ENCODE data around the gene PSMD6. TPM values are rescaled to one million over a fixed set of nuclear protein-coding genes. Genes with fewer than 3 reads are reported as not detected.

PSMD6 gene
- total RNA-seq, 1 experiment from 2014 or later, result 78.7 TPM

GRCh38 chr3:64048631-64049061 lies 25.4 kb upstream of the PSMD6 start (continued):
- no peak for TF ChIP-seq ZNF274 (IDR thresholded peaks at IDR 0.05; ENCODE audit: low read depth, low read length)

- no peaks in the 10 kb centered on the region for H3K4me1 ChIP-seq (ENCODE audit: control insufficient read depth in 1 of 2, insufficient read depth in 2 of 2, low read length in 2 of 2)
- no peaks in the 10 kb centered on the region for H3K9me3 ChIP-seq (ENCODE audit: control insufficient read depth in 1 of 2, insufficient read depth in 1 of 2, low read depth in 1 of 2, low read length in 2 of 2)
- H3K27me3 ChIP-seq (ENCODE audit: insufficient read depth, low read length), result peaks cover 48% of the 10 kb centered on the region
- H4K20me1 ChIP-seq (ENCODE audit: insufficient read depth), result no peaks in the 10 kb centered on the region
- H3K4me3 ChIP-seq (replicated peaks in 1 of 2; ENCODE audit: low read depth in 1 of 2, low read length in 2 of 2), result no peak overlapping the region
- CTCF ChIA-PET, result no interaction called here
- no peaks in the 10 kb centered on the region for H3K79me2 ChIP-seq (ENCODE audit: insufficient read depth, low read length)
- H3K36me3 ChIP-seq (ENCODE audit: control insufficient read depth in 1 of 2, insufficient read depth in 2 of 2, low read length in 2 of 2), result no peaks in the 10 kb centered on the region
- H3K4me2 ChIP-seq (ENCODE audit: low read length), result no peak overlapping the region
- no peak overlapping the region for H3K27ac ChIP-seq (ENCODE audit: low read depth, low read length)
- no TSS peak for BruUV-seq (replicated peaks)
- no peak for TF ChIP-seq ZNF274 (IDR thresholded peaks at IDR 0.05; ENCODE audit: low read depth, low read length)
- TF ChIP-seq REST (IDR thresholded peaks at IDR 0.05; ENCODE audit: low read depth), result no peak
- TF ChIP-seq MAX (IDR thresholded peaks at IDR 0.05), result no peak
- no peak for TF ChIP-seq ZFX (IDR thresholded peaks at IDR 0.05)
- TF ChIP-seq EZH2 (IDR thresholded peaks at IDR 0.05), result no peak
- TF ChIP-seq JUND (IDR thresholded peaks at IDR 0.05), result no peak
- no peak for TF ChIP-seq SIN3A (IDR thresholded peaks at IDR 0.05; ENCODE audit: low read depth)
- TF ChIP-seq ELF1 (IDR thresholded peaks at IDR 0.05; ENCODE audit: borderline replicate concordance, low read depth), result no peak
- no peak for TF ChIP-seq EZH2phosphoT487 (IDR thresholded peaks at IDR 0.05; ENCODE audit: borderline replicate concordance)
- POLR2A ChIA-PET, result no interaction called here
- no peak overlapping the region for H3K9ac ChIP-seq (ENCODE audit: low read length)
- intact Hi-C loops (cut with micrococcal nuclease), result no loop called here
- ATAC-seq (no peak), DNase-seq (ENCODE audit: low read depth, low spot score) (no peak)
- H2AFZ ChIP-seq (ENCODE audit: low read depth, low read length, poor library complexity, severe bottlenecking), result no peak overlapping the region
- no peaks in the 10 kb centered on the region for H3K9me2 ChIP-seq (ENCODE audit: insufficient read depth)
- RAD21 ChIA-PET (ENCODE audit: low non-redundant PET in 1 of 2, low total read pairs in 2 of 2, uncharacterized antibody in 2 of 2, unreplicated experiment in 2 of 2), result no interaction called here
These were observed 24.5 kb upstream of the PSMD6 start for GRCh38 chr3:64047787-64048186.

Data from HCT116 (cell line).